MCF 10A (cell line): ENCODE measurements around the gene UTP20. TPM values are rescaled to one million over a fixed set of nuclear protein-coding genes. Genes with fewer than 3 reads are reported as not detected.

Experiments
- BruUV-seq: library from RNA; stranded (reverse); fragments of 400-500 nt; replicated peaks from 2 replicates; lab custom pipeline; 2021; lab: Mats Ljungman, UMichigan
- CTCF ChIA-PET: fragments of 300-600 bp; sonication (Branson Sonifier 250); formaldehyde crosslinking; extraction: SDS; loops from one replicate; lab custom pipeline; 2021; ENCODE audit warnings: antibody characterized with exemption, inconsistent platforms; lab: Yijun Ruan, JAX
- POLR2A ChIA-PET: fragments of 300-600, 350-650 bp; sonication (Branson Sonifier 250); formaldehyde crosslinking; extraction: SDS; loops from one replicate; lab custom pipeline; 2020; ENCODE audit warnings: antibody characterized with exemption, inconsistent platforms; lab: Yijun Ruan, JAX
- DNase-seq: peaks from one replicate; pipeline ENCODE4 v3.0.0-alpha.2; 2018; ENCODE audit not compliant: unreplicated experiment
- H3K27ac Mint-ChIP-seq: one replicate; pipeline ENCODE4 v1.8.0; 2022; ENCODE audit warnings: mild to moderate bottlenecking, low read depth, mixed read lengths; ENCODE audit not compliant: unreplicated experiment
- H3K27me3 Mint-ChIP-seq: one replicate; pipeline ENCODE4 v1.8.0; 2022; ENCODE audit warnings: mixed read lengths; ENCODE audit not compliant: insufficient read depth, unreplicated experiment
- H3K36me3 Mint-ChIP-seq: one replicate; pipeline ENCODE4 v1.8.0; 2022; ENCODE audit warnings: mild to moderate bottlenecking, moderate library complexity, mixed read lengths; ENCODE audit not compliant: insufficient read depth, unreplicated experiment
- H3K4me1 Mint-ChIP-seq: one replicate; pipeline ENCODE4 v1.8.0; 2022; ENCODE audit warnings: mixed read lengths; ENCODE audit not compliant: insufficient read depth, unreplicated experiment
- H3K4me3 Mint-ChIP-seq: one replicate; pipeline ENCODE4 v1.8.0; 2022; ENCODE audit warnings: mild to moderate bottlenecking, moderate library complexity, mixed read lengths; ENCODE audit not compliant: unreplicated experiment
- H3K9me3 Mint-ChIP-seq: one replicate; pipeline ENCODE4 v1.8.0; 2022; ENCODE audit warnings: mixed read lengths; ENCODE audit not compliant: unreplicated experiment
- intact Hi-C: fragments of 100-400 bp; cut with micrococcal nuclease; formaldehyde crosslinking; loops from 2 replicates; pipeline ENCODE4 v1.14.1; 2022
- total RNA-seq: library from RNA; stranded (reverse); gene quantifications from 2 replicates; pipeline ENCODE4 v1.2.3, GENCODE V29; 2022
- TF ChIP-seq, protein P1 (sequence below): fragments of 200-600 bp; IDR thresholded peaks from one replicate; pipeline ENCODE4 v1.8.0; 2022; ENCODE audit warnings: antibody characterized with exemption, mild to moderate bottlenecking; ENCODE audit not compliant: unreplicated experiment

The UTP20 gene
- total RNA-seq, 1 experiment from 2014 or later: 15.0 TPM

DNA sequence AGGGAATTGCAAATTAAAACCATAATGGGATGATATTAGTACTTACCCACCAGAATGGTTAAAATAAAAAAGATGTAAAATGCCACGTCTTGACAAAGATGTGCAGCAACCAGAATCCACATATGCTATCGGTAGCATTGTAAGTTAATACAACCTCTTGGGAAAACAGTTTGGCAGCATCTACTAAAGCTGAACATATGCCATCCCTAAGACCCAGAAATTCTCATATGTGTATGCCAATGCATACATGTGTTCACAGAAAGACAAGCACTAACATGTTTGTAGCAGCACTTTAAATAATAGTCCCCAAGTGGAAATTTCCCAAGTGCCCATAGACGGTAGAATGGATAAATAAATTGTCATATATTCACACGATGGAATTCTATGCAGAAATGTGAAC, 41.6 kb upstream of the UTP20 start:
- ChIA-PET CTCF (no interaction called here), POLR2A (no interaction called here)
- no peak for DNase-seq
- Mint-ChIP-seq H3K27ac (no peak overlapping the region), H3K4me3 (no peak overlapping the region), H3K9me3 (no peaks in the 10 kb centered on the region), H3K36me3 (no peaks in the 10 kb centered on the region), H3K27me3 (no peaks in the 10 kb centered on the region), H3K4me1 (no peaks in the 10 kb centered on the region)
- intact Hi-C loops: no loop called here
- TF ChIP-seq, protein P1, sequence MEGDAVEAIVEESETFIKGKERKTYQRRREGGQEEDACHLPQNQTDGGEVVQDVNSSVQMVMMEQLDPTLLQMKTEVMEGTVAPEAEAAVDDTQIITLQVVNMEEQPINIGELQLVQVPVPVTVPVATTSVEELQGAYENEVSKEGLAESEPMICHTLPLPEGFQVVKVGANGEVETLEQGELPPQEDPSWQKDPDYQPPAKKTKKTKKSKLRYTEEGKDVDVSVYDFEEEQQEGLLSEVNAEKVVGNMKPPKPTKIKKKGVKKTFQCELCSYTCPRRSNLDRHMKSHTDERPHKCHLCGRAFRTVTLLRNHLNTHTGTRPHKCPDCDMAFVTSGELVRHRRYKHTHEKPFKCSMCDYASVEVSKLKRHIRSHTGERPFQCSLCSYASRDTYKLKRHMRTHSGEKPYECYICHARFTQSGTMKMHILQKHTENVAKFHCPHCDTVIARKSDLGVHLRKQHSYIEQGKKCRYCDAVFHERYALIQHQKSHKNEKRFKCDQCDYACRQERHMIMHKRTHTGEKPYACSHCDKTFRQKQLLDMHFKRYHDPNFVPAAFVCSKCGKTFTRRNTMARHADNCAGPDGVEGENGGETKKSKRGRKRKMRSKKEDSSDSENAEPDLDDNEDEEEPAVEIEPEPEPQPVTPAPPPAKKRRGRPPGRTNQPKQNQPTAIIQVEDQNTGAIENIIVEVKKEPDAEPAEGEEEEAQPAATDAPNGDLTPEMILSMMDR: no peak
- BruUV-seq: no TSS peak

- POLR2A ChIA-PET: no interaction called here
- Mint-ChIP-seq H3K4me1 (no peaks in the 10 kb centered on the region), H3K36me3 (no peaks in the 10 kb centered on the region), H3K9me3 (no peaks in the 10 kb centered on the region), H3K27me3 (no peaks in the 10 kb centered on the region), H3K4me3 (no peak overlapping the region), H3K27ac (no peak overlapping the region)
- TF ChIP-seq, protein P1: no peak
- no TSS peak for BruUV-seq
- intact Hi-C loops: no loop called here
- no peak for DNase-seq
- CTCF ChIA-PET: no interaction called here
These were observed 41.0 kb upstream of the UTP20 start for GRCh38 chr12:101238800-101239329.

DNA sequence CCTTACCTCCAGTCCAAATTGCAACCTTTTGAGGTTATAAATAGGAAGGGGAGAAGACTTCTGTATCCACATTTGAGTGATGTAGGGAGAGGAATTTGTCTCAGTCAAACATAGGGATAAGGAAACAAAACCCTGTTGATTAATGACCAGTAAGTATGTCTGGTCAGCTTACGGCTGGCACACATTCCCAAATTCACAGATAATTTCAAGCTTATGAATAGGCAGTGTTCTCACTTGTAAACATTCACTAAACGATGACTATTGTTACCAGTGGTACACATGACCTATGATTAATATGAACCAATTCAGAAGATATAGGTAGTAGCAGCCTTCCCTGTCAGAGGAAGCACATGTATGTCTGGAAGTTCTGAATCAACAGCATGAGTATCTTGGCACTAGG, 36.8 kb upstream of the UTP20 start:
- TF ChIP-seq, protein P1: no peak
- DNase-seq: no peak
- ChIA-PET CTCF (no interaction called here), POLR2A (no interaction called here)
- no peaks in the 10 kb centered on the region for H3K4me1 Mint-ChIP-seq
- no peak overlapping the region for H3K27ac Mint-ChIP-seq
- no peaks in the 10 kb centered on the region for H3K9me3 Mint-ChIP-seq
- no peak overlapping the region for H3K4me3 Mint-ChIP-seq
- H3K27me3 Mint-ChIP-seq: no peaks in the 10 kb centered on the region
- BruUV-seq: no TSS peak
- intact Hi-C loops: no loop called here
- no peaks in the 10 kb centered on the region for H3K36me3 Mint-ChIP-seq

DNA sequence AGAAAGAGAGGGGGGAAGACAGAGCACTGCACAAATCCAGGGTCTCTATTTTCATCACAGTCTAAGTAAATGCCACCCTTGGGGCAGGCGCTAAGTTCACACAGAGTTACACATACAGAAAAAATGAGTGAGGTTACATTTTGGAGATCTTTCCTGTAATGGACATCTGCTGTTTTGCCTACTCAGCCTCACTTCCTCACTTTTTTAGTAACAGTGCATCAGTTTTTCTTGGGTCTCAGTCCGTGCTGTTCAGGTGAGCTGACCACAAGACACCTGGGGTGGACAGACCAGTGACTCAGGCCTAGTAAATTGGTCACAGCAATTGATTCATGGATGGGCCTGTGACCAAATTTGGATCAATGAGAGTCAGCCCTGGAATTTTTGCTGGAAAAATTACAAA, 36.3 kb upstream of the UTP20 start:
- ChIA-PET POLR2A (no interaction called here), CTCF (interaction anchor here (0.7 kb wide), 1 partner anchor 373 kb away, joined by 4 read pairs; no protein-coding TSS in a partner anchor)
- H3K9me3 Mint-ChIP-seq: no peaks in the 10 kb centered on the region
- intact Hi-C loops: no loop called here
- no peaks in the 10 kb centered on the region for H3K27me3 Mint-ChIP-seq
- BruUV-seq: no TSS peak
- no peak for DNase-seq
- no peak overlapping the region for H3K4me3 Mint-ChIP-seq
- TF ChIP-seq, protein P1: no peak
- H3K4me1 Mint-ChIP-seq: no peaks in the 10 kb centered on the region
- H3K27ac Mint-ChIP-seq: no peak overlapping the region
- no peaks in the 10 kb centered on the region for H3K36me3 Mint-ChIP-seq
